HG03095 (cell line): Measurements from ENCODE around the gene NDUFA13.

Source experiments
- ATAC-seq: cut with Tn5 transposase; IDR thresholded peaks from one replicate; pipeline ENCODE4 v1.9.1; 2021; ENCODE audit warnings: moderate library complexity; ENCODE audit not compliant: unreplicated experiment

NDUFA13 gene

DNA sequence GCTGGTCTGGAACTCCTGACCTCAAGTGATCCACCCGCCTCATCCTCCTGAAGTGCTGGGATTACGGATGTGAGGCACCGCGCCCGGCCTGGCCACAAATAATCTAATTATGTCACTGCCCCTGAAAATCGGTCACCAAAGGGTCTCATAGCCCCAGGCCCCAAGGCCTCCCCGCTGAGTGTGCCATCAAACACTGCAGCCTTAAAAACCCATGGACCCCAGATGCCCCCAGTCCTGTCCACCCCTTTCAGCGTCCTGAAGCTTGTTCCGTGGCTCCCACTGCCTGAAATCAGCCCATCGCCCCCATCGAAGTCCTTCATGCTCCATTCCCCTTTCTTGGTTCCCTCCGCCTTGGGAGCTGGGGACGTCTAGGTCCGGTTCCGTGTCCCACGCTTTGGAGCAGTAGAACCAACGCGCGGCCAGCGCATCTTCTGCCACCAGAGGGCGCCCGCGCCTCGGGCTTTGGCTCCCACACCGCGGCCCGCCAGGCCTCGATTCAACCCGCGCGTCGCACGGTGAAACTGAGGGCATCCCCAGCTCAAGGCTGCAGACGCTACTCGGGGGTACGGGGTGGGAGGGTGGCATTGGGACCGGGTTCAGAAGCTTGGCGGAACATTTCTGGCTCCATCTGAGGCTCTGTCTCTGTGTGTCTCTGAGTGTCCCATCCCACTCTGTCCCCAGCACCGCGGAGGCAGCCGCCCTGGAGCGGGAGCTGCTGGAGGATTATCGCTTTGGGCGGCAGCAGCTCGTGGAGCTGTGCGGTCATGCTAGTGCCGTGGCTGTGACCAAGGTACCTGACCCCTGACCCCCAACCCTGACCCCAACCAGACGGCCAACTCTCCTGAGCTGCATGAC lies 16.2 kb downstream of the NDUFA13 start:
- no peak for ATAC-seq

DNA sequence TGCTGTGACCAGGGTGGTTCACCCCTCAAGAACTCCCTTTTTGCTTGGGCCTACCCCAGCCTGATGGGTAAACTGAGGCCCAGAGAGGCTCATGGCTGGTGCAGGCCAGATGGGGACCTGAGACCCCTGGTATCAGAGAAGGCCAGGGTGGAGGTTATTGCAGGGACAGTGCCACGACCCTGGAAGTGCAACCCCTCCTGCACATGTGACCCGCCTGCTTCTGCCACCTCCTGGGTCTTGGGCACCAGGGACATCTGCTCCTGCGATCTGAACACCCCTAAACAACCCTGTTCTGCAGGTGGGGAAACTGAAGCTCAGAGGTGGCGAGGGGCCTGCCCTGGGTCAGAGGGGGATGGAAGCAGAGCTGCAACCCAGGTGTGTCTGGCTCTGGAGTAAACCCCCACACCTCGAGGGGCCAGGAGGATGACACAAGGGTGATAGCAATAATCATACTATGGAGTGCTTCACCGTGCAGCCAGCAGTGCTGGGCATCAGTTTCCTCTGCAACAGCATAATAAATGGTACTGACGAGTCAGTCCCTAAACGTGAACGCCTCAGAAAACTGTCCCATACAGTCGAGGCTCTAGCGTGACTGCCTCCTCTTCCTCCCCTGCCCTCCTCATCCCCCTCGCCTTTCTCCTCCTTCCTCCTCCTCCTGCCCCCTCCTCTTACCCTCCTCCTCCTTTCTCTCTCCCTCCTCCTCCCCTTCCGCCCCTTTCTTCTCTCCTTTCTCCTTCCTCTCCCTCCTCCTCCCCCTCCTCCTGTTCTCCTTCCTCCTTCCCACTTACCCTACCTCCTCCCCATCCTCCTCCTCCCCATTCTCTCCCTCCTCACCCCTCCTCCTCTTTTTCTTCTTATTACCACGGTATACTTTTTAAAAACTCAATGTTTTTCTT lies 17.0 kb downstream of the NDUFA13 start:
- no peak for ATAC-seq

DNA sequence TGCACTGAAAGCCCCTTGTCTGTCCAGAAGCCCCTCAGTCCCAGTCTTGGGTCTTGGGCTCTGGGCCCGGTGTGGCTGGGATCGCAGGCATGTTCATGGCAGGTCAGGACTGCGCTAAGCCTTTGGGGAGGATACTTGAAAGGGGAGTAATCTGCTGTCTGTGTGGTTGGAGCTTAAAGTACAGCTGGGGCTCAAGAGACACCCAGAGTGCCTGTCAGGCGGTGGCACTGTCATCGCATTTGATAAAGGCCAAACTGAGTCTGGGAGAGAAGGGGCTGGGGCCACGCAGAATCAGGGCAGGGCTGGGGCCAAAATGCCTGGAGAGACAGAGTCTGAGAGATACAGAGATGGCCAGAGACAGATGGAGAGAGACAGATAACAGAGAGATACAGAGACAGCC lies 17.8 kb downstream of the NDUFA13 start:
- no peak for ATAC-seq

DNA sequence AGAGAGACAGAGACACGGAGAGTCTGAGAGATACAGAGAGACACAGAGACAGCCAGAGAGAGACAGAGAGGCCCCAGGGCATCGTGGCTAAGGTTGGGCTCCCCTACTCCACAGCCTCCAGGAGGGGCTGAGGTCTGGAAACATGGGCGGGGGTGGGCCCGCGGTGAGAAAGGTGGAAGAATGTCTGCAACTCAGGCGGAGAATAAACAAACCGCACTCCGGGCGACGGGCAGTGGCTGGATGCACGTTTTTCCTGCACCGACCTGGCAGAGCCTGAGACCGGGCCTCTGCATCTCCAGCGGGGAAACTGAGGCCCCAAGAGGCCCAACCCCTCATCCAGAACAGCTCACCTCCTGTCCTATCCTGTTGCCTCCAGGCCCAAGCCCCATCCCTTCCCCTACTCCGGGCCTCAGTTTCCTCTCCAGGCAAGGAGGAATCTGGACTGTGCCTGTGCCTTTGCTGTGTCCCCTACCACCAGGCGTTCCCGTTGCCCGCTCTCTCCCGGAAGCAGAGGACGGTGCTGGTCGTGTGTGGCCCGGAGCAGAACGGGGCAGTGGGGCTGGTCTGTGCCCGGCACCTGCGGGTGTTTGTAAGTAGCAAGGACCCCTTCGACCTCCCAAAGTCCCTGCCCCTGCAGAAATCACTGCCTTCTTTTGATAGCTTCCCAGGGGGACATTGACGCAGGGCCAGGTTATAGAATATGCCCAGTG lies 18.7 kb downstream of the NDUFA13 start:
- no peak for ATAC-seq

DNA sequence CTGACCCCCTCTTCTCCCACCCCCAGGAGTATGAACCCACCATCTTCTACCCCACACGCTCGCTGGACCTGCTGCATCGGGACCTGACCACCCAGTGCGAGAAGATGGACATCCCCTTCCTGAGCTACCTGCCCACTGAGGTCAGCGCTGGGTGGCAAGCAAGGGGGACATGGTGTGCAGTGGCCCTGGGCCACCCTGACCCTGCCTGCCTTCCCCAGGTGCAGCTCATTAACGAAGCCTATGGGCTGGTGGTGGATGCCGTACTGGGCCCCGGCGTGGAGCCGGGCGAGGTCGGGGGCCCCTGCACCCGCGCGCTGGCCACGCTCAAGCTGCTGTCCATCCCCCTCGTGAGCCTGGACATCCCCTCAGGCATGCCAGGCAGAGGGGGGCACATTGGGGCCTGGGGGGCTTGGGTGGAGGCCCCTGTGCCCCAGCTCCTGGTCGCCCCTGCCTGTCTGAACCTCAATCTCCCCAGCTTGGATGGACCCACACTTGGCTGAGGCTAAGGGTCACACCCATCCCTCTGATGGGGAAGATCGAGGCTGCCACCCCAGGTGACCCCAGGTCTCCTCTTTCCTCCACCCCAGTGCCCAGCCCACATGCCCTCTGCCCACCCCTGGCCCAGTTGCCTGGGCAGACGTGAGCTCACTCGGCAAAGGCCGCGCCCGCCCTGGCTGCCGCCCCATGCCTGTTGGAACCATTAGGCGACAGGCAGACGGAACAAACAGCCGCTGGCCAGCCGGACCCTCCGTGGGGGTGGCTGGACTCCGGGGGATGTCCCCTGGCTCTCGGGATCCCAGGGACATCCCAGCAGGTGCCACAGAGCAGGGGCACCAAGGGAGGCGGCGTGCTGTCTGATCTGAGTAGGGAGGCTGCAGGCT lies 19.5 kb downstream of the NDUFA13 start:
- no peak for ATAC-seq

DNA sequence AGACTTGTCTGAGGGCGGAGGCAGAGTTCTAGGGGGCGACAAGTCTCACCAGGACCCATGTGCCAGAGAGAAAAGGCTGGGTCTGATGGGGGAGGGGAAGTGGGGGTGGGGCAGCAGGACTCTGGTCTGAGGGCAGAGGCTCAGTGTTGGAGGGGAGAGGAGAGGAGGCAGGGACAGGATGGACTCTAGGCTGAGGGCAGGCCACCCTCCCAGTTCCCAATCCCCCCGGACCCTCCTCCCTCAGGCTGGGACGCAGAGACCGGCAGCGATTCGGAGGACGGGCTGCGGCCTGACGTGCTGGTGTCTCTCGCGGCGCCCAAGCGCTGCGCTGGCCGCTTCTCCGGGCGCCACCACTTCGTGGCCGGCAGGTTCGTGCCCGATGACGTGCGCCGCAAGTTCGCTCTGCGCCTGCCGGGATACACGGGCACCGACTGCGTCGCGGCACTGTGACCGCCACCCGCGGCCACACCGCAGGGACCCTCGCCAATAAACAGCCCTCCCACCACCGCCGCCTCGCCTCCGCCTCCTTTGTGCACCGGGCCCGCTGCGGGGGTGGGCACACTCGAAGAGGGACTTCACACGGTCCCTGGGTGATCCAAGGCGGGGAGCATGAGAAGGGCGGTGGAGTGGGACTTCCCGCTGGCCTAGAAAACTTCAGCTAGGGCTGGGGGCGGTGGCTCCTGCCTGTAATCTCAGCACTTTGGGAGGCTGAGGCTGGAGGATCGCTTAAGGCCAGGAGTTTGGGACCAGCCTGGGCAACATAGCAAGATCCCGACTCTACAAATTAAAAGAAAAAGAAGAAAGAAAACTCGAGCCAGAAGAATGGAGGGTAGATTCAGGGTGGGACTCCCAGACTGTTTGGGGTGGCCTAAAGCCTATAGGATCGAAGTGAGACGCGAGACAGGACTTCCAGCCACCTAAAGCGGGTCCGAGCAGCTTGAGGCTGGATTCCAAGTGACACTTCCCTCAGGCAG lies 21.3 kb downstream of the NDUFA13 start:
- ATAC-seq, result no peak

DNA sequence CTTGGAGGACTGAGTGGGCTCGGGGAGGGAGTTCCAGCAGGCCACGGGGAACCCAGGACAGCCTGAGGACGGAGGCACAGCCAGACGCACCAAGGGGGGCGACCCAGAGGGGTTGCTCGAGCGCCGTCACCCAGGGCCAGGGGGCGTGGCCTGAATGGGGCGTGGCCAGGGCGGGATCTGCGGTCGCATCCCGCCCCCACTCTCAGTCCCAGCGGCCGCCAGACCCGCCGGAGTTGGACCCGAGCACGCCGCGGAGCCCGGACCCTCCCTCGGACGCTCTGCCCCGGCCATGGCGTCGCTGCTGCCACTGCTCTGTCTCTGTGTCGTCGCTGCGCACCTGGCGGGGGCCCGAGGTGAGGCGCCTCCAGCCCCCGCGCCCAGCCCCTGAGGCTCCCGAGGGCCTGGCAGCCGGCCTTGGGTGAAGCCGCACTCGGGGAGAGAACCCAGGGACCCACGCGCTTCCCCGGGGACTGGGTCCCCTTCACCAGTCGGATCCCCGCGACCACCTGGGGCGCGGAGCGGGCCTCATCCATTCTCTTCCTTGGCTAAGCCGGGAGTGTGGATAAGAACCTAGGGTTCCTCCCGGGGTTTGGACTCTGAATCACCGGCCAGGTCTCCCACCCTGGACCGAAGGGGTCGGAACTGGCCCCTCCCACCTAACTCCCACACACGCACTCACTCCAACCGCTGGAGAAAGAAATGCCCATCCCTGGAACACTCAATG lies 22.2 kb downstream of the NDUFA13 start, which contains the start of gene CILP2:
Gene CILP2, plus strand, starts transcription at position 205 of the 724 bp plus-strand sequence. Its CDS starts 85 bp downstream, at position 290.
- ATAC-seq, result no peak

DNA sequence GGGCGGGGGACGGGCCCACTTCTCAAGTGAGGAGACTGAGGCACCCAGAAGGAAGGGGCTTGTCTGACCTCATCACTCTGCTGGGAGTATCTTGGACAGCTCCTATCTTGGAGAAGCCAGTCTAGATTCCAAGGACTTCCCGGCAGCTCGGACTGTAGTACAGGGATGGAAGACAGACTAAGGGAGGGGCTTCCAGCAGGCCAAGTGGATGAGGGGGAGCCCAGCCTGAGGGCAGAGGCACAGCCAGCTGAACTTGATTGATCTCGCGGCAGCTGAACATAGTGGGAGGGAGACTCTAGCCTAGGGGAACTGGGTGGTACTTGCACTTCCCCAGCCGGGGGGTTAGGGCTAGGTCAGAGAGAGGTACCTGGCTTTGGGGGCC lies 22.8 kb downstream of the NDUFA13 start:
- ATAC-seq, result no peak

DNA sequence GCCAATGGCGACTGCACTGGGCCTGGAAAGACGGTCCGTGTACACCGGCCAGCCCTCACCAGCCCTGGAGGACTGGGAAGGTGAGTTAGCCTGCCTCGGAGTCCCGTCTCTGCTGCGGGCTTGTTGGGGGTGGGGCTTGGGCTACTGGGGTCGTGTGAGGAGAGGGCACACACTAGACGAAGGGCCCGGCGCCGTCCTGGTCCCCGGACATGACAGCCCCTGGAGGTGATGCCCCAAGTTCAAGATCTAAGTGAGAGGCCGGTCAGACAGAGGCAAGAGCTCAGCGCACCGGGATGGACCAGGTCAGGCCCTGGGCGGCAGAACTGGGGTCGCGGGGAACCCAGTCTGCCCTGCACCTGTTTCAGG lies 23.7 kb downstream of the NDUFA13 start:
- ATAC-seq, result no peak

DNA sequence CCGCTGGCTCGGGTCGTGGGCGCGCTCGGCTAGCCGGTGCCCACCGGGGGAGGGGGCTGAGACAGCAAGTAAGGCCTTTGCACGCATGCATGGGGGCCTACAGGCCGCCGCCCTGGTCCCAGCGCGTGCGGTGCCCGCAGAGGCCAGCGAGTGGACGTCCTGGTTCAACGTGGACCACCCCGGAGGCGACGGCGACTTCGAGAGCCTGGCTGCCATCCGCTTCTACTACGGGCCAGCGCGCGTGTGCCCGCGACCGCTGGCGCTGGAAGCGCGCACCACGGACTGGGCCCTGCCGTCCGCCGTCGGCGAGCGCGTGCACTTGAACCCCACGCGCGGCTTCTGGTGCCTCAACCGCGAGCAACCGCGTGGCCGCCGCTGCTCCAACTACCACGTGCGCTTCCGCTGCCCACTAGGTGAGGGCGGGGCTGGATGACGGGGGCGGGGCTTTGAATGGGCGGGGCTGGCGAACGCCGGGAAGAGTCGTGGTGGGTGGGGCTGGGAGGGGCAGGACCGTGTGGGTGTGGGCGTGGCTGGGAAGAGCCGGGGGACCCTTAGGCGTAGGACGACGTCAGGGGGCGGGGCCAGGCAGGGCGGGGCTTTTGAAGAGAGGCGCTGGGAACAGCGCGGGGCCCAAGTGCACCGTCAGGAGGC lies 24.2 kb downstream of the NDUFA13 start:
- ATAC-seq, result no peak

DNA sequence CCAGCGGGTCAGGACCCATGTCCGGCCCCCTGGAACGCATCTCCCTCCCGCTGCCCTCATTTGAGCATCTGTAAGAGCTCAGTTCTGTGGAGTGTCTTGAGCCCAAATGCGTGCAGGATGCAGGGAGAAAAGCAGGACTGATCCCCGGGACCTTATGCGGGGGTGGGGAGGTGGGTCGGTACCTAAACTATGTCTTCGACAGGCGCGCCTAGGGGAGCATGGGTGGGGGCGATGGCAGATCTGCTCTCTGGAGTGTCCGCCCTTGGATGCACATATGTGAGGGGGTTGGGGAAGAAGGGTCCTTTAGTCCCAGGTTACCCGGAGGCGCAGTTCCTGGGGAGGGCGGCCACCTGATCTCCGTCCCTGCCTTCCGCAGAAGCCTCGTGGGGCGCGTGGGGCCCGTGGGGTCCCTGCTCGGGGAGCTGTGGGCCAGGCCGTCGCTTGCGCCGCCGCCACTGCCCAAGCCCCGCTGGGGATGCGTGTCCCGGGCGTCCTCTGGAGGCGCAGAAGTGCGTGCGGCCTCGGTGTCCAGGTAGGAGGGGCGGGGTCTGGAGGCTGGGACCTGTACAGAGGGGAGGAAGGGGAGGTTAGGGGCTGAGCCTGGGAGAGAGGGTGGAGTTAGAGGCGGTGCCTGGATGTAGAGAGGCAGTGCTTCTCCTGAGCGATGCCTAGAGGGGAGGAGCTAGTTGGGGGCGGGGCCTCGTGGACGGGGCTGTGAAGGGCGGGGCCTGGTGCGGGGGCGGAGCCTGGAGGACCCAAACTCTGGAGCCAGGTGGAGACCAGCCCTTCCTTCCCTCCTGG lies 24.9 kb downstream of the NDUFA13 start:
- no peak for ATAC-seq

DNA sequence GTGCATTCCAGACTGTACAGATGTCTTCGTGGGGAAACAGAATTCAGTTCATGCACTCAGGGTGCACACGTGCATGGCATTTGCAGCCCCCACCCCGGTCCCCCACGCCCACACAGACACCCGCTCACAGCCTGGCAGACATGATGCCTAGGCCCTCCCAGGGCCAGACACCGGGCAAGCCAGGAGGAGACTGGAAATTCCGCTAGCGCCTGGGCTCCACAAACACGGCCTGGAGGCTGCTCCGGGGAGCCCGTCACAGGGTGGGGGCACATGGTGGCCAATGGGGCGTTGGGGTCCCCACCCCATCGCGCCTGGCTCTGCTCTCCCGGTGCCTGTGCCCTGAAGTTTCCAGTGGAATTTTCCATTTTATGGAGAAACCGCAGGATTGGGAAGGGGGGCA lies 25.6 kb downstream of the NDUFA13 start:
- no peak for ATAC-seq

DNA sequence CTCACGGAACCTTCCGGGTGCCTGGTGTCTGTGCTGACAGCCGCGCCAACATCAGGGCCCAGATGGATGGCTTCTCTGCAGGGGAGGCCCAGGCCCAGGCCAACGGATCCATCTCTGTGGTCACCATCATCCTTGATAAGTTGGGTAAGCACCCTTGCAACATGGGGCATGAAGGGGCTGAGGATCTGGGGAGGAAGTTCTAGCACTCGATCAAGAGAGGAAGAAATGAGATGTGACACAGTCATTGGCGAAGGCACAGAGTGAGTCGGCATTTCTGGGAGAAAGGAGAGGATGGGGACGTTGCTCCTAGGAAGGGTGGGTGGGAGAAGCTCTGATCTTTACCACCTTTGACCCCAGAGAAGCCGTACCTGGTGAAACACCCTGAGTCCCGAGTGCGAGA lies 26.5 kb downstream of the NDUFA13 start:
- ATAC-seq, result no peak

DNA sequence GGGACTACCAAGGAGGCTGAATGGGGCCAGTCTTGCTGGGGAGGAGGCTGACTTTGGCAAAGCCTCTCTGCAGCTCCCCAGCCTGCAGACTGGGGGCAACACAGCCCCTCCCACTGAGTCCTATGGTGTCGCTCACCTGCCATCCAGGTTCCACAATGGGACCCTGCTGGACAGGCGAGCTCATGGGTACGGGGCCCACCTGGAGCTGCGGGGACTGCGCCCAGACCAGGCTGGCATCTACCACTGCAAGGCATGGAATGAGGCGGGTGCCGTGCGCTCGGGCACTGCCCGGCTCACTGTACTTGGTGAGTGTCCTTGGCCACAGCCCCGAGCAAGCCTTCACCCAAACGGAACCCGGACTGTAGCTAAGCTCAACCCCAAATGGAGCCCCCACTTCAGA lies 27.1 kb downstream of the NDUFA13 start:
- no peak for ATAC-seq

DNA sequence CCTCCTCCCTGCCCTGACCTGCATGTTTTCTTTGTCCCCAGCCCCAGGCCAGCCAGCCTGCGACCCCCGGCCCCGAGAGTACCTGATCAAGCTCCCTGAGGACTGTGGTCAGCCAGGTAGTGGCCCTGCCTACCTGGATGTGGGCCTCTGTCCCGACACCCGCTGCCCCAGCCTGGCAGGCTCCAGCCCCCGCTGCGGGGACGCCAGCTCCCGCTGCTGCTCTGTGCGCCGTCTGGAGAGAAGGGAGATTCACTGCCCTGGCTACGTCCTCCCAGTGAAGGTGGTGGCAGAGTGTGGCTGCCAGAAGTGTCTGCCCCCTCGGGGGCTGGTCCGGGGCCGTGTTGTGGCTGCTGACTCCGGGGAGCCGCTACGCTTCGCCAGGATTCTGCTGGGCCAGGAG lies 27.6 kb downstream of the NDUFA13 start:
- ATAC-seq, result no peak

DNA sequence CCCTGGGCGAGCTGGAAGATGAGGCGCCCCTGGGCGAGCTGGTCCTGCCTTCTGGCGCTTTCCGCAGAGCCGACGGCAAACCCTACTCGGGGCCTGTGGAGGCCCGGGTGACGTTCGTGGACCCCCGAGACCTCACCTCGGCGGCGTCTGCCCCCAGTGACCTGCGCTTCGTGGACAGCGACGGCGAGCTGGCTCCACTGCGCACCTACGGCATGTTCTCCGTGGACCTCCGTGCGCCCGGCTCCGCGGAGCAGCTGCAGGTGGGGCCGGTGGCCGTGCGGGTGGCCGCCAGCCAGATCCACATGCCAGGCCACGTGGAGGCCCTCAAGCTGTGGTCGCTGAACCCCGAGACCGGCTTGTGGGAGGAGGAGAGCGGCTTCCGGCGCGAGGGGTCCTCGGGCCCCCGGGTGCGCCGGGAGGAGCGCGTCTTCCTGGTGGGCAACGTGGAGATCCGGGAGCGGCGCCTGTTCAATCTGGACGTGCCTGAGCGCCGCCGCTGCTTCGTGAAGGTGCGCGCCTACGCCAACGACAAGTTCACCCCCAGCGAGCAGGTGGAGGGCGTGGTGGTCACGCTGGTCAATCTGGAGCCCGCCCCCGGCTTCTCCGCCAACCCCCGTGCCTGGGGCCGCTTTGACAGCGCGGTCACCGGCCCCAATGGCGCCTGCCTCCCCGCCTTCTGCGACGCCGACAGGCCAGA lies 28.4 kb downstream of the NDUFA13 start:
- ATAC-seq, result no peak
